GM19467 (cell line): ENCODE results near the gene FARP1.

Experiments
- ATAC-seq: cut with Tn5 transposase; IDR thresholded peaks from one replicate; pipeline ENCODE4 v1.9.1; 2021; ENCODE audit warnings: mild to moderate bottlenecking, moderate library complexity; ENCODE audit not compliant: unreplicated experiment

FARP1 gene

DNA sequence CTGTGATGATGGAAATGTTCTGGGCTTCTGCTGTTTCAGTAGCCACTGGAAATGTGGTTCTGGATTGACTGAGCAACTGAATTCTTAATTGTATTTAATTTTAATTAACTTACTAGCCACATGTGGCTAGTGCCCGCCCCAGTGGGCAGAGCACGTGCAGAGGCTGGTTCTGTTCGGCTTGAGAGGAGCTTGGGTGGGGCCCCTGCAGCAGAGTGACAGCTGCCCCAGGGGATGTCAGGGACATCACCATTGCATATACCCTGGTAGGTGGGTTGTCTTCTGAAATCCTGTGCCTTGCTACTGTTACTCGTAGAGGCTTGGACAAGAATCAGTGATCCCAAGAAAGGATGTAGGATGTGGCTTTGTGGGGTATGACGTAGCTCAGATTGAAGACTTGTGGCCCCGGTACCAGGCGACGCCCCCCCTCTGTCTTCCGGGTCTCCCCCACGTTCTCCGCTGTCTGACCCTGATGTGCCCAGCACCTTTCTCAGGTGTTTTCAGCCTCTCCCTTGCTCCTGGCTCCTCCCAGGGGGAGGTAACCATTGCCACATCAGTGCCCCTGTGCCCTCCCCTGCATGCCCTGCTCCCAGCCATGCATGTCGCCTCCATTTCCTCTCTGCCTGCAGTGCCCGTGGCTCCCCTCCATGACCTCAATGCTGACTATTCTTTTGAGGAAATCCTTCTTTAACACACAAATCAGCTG is 136.7 kb downstream of the FARP1 start:
- ATAC-seq: peak; percentile 81

DNA sequence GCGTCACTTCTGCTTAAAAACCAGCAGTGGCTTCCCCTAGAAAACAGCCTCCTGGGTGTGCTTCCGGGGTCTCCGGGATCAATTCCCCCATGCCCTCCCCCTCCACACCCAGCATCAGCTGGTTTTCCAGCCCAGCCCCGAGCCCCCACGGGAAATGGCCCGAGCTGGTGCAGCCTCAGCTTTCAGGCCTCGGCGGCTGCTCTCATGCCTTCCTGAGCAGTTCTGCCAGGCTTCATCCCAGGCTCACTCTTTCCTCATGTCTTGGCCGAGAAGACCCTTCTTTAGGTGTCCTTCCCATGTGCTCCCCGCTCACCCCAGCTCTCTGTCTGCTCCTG is 137.2 kb downstream of the FARP1 start:
- no peak for ATAC-seq

DNA sequence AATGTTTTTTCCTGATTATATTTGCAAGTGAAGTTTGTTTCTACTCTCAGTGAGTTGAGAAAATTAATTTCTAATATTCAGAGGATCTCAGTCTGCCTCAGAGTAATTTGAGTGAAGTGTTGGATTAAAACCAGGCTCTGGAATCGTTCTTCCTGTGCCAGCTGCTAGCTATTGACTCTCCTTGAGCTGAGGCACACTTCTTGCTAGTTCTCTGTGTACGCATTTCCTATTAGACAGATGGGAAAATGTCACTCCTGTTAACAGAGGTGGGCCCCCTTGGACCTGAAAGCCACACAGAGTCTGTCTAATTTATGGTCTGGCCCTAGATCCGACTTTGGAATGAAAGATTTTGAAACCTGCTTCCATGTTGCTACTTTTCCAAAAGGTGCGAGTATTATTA is 141.8 kb downstream of the FARP1 start:
- ATAC-seq: no peak

DNA sequence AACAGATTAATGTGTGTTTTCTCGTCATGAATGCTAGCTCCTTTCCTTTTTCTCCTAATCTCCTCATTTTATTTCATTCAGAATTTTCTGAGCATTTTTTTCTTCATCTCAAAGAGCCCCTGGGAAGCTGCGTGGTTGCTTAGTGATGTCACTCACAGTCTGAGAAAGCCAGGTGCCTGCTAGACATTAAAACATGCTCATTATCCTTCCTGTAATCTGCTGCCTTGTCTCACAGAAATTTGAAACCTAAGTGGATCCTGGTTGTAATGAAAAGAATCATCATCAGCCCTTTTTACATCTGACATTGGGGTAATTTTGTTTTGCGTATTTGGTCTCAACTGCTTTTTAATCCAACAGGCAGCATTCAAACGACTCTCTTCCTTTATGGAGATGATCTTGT is 142.4 kb downstream of the FARP1 start:
- no peak for ATAC-seq

DNA sequence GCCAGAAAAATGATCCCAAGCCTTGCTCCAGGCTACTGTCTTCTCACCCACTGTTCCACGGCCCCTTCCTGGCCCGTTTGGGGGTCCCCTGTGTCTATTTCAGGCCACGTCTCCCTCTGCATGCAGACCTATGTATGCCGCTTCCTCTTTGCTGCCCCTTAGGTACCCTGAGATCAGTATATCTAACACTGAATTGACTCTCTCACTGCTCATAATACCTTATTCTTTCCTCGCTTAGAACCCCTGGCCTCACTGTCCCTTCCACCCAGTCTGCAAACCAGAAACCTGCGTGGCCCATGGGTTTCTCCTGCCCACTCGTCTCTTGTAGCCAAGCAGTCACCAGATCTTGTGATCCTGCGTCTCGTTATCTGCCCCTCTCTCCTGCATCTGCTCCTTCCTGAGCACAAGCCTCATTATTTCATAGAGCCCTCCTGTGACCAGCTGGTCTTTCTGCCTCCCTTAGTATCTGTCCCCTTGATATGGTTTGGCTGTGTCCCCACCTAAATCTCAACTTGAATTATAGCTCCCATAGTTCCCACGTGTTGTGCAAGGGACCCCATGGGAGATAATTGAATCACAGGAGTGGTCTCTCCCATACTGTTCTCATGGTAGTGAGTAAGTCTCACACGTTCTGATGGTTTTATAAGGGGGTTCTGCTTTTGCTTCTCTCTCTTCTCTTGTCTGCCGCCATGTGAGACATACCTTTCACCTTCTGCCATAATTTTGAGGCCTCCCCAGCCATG is 143.1 kb downstream of the FARP1 start:
- ATAC-seq: no peak

DNA sequence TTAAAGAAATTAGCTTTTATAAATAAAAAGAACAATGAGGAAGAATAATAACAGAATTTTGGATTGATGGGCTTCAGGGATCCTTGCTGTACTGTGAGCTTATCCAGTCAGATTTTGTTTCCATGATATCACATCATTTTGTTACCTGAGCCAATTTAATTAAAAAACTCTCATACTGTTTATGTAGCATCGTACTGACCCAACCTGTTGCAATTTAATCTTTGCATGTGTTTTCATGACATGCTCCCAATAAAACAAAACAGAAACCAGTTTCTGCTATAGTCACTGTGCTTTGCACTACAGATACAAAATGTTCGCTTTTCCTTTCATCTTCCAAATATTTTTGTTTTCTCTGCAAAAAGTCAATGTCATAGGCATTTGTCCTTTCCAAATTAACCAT is 143.9 kb downstream of the FARP1 start:
- ATAC-seq: no peak

DNA sequence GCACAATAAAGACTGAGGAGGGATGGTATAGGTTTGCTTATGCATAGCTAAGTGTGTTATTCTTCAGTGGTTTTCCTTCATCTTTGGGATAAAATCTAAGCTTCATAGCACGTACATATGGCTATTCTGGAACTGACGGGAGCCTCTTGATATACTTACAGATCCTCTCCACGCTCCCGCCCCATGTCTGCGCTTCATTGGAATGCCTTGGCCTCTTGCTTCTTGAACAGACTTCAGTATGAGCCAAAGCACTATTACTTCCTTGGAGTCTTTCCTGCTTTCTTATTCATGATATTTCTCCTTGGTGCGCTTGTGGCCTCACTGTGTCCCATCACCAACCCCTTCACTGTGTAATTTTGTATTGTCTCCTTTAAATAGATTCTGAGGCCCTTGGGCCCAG is 145.3 kb downstream of the FARP1 start:
- ATAC-seq: no peak

DNA sequence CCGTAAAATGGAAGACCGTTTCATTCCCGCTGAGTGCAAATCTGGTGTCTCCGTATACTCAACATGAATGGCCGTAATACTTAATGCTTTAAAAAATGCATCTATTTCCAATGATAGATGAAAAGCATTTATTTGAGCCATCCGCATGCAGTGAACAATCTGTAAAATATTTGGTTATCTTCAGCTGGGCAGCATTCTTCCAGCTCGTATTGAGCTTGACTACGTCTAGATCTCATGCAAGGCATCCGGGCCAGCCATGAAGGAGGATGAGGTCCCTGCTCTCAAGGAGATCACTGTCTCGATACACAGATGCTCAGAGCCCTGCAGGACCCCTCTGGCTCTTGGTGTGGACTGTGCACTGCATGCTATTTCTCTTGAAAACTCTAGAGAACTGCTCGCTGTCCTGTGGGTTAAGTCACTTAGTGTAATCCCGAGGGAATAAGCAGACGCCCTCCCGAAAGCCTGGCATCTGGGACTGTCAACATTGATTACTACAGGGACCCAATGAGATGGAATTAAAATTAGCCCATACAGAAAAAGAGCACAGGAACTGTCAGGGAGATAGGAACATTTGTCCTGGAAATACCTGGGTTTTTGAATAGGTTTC is 146.5 kb downstream of the FARP1 start:
- ATAC-seq: no peak

DNA sequence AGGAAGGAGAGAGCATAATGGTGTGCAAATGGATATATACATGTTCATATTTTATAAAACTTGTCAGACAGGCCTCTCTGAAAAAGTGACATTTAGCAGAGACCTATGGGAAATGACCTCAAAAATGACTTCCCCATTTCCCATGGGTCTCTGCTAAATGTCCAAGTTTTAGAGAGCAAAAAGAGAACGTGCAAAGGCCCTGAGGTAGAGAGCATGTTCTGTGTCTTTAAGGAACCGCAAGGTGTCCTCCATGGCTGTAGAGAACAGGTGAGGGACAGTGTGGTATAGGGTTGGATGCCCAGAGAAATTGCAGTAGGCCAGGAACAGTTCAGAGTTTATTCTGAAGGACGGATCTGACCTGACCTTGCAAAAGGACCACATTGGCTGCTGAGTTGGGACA is 147.4 kb downstream of the FARP1 start:
- no peak for ATAC-seq

DNA sequence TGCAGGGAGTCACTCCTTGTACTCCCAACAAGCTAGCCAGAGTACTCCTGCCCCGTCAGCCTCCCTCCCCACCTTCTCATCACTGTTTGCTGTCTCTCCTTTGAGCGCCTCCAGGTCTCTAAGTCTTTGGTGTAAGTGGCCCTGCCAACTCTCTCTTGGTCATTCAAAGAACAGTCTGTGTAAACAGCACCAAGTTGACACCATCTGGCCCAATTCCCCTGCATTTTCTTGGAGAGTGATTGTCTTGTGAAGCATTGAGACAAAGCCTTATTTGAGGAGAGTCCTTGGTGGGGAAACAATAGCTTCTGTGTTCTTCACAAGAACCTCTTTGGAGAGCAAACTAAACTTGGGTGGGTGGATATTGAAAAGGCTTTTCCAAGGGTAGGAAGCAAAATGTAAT is 148.8 kb downstream of the FARP1 start:
- no peak for ATAC-seq

DNA sequence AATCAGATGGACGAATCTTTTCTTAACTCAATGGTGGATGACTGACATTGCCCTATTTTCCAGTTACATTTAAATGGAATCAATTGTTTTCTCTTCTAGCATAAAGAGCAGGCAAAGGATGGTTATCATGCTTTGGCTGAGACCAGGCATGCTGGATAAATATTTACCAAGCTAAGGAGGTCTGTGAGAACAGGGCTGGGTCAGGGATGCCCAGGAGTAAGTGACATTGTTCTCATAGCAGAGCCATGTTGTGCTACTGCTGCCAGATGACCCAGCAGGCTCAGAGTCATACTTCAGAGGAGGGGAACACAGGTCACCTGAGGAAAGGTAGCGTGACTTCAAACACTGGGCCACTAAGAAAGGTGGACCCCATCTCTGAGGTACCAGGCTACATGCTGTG is 150.2 kb downstream of the FARP1 start:
- ATAC-seq: no peak

DNA sequence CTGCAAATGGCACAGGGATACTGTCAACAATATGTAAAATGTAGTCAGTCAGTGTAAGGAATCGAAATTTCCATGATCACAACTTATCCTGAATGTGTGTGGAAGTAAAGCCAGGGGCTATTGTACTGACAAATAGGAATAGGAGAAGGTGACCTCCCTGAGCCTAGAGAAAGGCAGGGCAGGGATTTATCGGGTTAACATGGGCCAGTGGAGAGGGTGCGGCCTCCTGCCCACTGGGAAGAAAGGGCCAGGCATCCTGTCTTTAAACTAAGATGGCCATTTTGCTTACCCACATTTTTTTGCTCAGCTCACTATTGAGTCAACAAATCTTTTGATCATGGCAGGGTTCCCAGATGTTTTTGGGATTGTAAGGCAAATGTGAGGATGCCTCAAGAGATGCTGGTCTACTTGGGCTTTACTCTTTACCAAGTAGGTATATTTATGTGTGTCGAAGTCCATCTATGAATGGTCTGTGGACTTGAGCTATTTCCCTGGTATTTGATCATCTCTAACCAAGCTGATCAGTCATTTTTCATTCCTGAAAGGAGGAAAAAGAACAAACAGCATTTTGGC is 150.8 kb downstream of the FARP1 start:
- no peak for ATAC-seq

DNA sequence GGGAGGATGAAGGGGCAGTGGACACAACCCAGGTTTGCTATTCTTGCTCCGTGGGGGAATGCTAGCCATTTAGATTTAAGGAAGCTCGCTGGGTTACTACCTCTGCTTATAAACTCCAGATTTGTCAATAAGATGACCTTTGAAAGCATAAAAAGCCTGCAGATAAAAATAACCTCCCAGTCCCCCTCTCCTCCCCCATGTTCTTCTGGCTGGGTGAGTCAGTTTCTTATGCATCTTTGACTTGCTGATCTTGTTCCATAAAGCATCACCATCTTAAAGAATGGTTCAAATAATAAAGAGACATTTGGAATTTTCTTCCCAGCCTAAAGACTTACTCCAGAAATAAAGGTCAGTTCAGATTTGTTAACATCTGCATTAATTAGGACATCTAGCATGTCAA is 152.5 kb downstream of the FARP1 start:
- ATAC-seq: no peak

DNA sequence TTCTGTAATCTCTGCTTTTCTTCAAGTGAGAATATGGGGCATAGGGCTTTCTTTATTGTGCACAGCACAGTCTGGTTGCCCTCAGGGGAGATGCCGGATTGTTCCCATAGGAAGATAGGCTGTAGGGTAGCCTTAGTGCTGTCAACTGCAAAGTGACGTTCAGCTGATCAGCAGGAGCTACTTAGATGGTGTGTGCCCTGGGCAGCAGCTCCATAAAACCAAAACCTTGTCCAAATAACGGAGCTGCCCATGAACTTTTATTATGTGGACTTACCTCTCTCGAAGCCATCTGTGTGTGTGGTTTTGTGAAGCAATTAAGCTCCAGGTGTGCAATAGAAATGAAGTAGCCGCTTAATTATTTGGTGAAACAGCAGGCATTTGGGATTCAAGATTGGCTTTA is 154.2 kb downstream of the FARP1 start:
- no peak for ATAC-seq

DNA sequence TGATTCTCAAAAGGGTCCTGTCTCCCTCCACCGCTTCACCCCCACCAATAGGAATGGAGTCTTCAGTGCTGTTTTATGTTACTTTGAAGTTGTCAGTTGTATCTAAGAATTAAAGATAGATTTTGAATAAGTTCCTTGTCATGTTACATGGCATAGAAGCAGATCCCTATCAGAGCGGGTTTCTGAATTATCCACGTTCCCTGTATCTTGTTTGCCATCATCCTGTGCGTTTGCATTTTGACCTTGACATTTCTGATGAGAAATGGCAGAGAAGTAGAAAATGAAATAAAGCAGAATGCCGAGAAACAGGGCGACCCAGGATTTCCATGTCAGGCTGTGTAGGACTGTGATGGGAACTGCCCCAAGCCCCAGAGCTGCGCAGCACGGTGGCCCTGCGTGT is 154.9 kb downstream of the FARP1 start:
- no peak for ATAC-seq

DNA sequence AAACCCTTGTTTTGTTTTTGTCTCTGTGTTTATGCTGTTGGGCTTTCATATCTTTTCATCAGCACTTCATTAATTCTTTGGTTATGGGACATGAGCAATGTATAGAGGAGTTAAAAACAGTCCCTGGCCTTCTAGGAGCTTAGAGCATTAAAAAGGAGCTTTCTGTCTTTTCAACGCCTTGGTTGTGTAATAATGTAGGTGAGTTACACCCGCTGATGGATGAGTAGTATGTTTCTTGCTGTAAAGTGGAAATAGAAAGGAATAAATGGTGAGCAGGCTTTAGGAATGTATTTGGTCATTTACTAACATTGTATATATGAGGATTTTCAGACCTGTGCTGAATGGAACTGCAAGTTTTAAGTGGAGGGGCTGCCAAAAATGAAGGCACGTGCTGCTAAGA is 155.7 kb downstream of the FARP1 start:
- no peak for ATAC-seq

DNA sequence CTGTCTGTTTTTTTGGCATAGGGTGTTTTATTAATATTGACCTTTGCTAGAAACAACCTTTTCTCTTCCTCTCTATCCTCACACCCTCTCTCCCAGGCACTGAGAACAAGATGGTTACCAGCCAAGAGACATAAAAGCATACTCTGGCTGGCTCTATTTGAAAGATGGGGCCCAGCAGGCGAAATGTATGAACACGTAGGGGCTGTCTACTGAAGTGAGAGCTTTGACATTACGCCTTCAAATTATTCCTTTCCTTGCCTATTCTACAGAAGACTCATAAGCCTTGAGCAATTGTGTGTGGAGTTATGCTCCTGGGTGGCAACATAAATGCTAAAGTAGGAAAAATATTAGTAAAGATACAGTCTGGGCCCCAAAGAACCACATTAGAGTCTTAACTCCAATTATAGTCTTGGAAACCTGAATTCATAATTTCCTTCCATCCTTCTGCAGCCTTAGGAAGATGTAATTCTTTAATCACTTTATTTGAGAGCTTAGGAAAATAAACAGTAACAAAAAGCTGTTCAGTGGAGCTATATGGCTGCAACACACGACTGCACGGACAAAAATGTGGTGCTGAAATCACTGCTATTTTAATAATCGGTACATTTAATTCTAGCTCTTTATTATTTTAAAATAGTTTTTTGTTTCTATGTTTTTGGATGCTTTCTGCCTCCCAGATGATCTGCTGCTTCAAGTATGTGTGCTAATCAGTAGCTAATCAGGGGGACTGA is 156.5 kb downstream of the FARP1 start:
- ATAC-seq: no peak

DNA sequence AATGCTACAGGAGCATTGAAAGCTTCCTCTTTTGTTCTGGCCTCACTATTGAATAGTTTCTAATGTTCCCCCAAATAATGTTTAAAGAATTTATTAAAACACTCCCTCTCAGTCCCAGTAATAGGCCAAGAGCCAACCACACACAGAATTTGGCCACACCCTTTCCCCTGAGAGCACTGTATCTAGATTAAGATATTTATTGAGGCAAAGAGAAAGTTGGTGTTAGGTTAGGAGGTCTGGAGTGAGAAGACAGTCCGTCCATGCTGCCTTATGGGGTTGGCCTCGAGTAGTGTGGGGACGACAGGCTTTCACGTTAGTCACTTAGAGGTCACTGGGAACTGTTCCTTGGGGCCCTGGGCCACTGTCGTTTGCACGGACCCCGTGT is 157.1 kb downstream of the FARP1 start:
- ATAC-seq: no peak

DNA sequence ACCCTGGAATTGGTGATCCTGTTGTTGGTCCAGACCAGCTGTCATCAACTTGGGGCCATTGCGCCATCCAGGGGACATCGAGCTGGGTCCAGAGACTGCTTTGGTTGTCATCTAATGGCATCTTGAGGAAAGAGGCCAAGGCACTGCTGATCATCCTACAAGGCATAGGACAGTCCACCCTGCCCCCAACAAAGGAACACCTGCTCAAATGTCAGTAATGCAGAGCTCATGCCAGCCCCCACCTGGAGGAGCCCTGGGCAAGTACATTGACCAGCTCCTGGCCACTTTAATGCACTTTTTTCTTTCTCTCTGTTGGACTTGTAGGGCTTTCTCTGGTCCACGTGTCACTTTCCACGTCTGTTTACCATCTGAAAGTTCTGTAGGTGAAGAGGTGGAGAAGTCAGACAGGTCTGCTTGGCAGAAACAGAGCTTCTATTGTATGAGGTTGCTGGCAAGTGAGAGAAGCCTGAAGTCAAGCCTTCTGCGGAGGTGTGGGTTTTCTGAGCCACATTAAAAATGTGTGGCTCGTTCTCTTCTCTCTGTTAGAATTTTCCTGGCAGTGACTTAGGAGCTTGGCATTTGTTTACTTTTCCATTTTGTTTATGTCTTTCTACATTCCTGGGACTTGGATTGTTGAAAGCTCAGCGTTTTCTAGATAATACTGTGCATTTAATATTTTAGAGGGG is 158.2 kb downstream of the FARP1 start:
- ATAC-seq: no peak

DNA sequence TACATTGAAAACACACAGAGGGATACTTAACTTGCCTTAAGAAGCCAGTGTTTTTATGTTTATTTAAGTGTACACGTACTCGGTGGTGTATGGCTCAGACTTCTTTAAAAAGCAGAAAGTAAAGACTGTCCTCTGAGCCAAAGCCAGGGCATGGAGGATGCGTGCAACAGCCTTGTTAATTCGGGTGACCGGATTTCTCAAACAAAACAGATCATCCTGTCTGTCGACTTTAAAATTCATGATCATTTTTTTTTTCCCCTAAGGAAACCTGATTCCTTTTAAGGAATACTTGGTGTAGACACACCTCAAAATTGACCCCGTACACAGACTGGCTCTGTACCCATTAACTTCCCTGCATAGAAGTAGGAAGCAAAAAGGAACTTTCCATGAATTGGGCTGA is 158.8 kb downstream of the FARP1 start:
- no peak for ATAC-seq

DNA sequence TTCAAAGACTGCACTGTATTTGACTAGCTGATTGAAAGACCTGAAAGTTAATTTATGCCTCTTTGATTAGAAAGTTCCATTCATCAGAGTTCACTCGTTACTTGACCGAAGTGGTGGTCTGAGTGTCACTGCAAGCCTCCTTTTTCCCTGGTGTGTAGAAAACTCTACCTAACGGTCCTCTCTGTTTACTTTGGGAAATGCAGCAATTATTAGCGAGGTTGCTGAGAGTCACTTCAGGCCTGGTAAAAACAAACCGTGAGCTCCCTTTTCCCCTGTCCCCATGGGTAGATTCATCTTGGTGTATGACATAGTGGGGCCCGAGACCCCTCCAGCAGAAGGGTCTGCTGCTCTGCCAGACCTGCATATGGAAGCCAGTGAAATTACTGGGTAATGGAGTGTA is 161.0 kb downstream of the FARP1 start:
- no peak for ATAC-seq
